NCI-H526 (cell line): ENCODE results near the gene CDC42BPB.

Experiments used
- DNase-seq, 2 experiments: peaks; one replicate each; lab custom pipeline; 2025; lab: John Stamatoyannopoulos, UW

The CDC42BPB gene

GRCh38 chr14:103016594-103016993 lies 40.8 kb downstream of the CDC42BPB start:
- DNase-seq: no peak

GRCh38 chr14:103016071-103016470 lies 41.3 kb downstream of the CDC42BPB start:
- no peak for DNase-seq

- no peak for DNase-seq
Observed at GRCh38 chr14:103015426-103015825, 41.9 kb downstream of the CDC42BPB start.

GRCh38 chr14:103014466-103015228 lies 42.7 kb downstream of the CDC42BPB start:
- no peak for DNase-seq

GRCh38 chr14:103013028-103013427 lies 44.3 kb downstream of the CDC42BPB start:
- no peak for DNase-seq

- DNase-seq: no peak
Observed at GRCh38 chr14:103009559-103009958, 47.8 kb downstream of the CDC42BPB start.

GRCh38 chr14:103008768-103009357 lies 48.5 kb downstream of the CDC42BPB start:
- DNase-seq: no peak

- no peak for DNase-seq
Observed at GRCh38 chr14:103008126-103008525, 49.2 kb downstream of the CDC42BPB start.

- no peak for DNase-seq
Observed at GRCh38 chr14:103007555-103007954, 49.8 kb downstream of the CDC42BPB start.

GRCh38 chr14:103006991-103007520 lies 50.3 kb downstream of the CDC42BPB start:
- no peak for DNase-seq

- DNase-seq: no peak
Observed at GRCh38 chr14:103006106-103006505, 51.2 kb downstream of the CDC42BPB start.

- no peak for DNase-seq
Observed at GRCh38 chr14:103003850-103004249, 53.5 kb downstream of the CDC42BPB start.

GRCh38 chr14:103003351-103003615 lies 54.1 kb downstream of the CDC42BPB start:
- DNase-seq: no peak

- no peak for DNase-seq
Observed at GRCh38 chr14:103002578-103003350, 54.6 kb downstream of the CDC42BPB start.

- no peak for DNase-seq
Observed at GRCh38 chr14:103001651-103002396, 55.5 kb downstream of the CDC42BPB start.

GRCh38 chr14:103001226-103001625 lies 56.1 kb downstream of the CDC42BPB start:
- DNase-seq: no peak

GRCh38 chr14:103000291-103000921 lies 56.9 kb downstream of the CDC42BPB start:
- no peak for DNase-seq

- no peak for DNase-seq
Observed at GRCh38 chr14:102999227-102999895, 58.0 kb downstream of the CDC42BPB start.

- no peak for DNase-seq
Observed at GRCh38 chr14:102998393-102998792, 59.0 kb downstream of the CDC42BPB start.

GRCh38 chr14:102996941-102997340 lies 60.4 kb downstream of the CDC42BPB start:
- no peak for DNase-seq

GRCh38 chr14:102994689-102995088 lies 62.7 kb downstream of the CDC42BPB start:
- DNase-seq: no peak
